ENCODE data around the gene SETBP1. TPM values are rescaled to one million over a fixed set of nuclear protein-coding genes. Genes with fewer than 3 reads are reported as not detected.

SETBP1 gene
- total RNA-seq, 1 donor = 22.8 TPM

GRCh38 chr18:44830581-44830980 lies 149.9 kb downstream of the SETBP1 start:
- Histone ChIP-seq H3K9me3 (ENCODE audit: low read depth, low read length) (no peaks in the 10 kb centered on the region), H3K4me1 (ENCODE audit: insufficient read depth, low read length) (peaks cover 7% of the 10 kb centered on the region), H2AFZ (ENCODE audit: low read length) (no peak overlapping the region), H3K27me3 (ENCODE audit: insufficient read depth, low read length) (no peaks in the 10 kb centered on the region), H3K4me2 (ENCODE audit: insufficient read depth, low read length) (no peak overlapping the region), H3K79me2 (ENCODE audit: insufficient read depth, low read length) (no peaks in the 10 kb centered on the region), H3K27ac (ENCODE audit: low read depth, low read length) (no peak overlapping the region), H4K20me1 (ENCODE audit: insufficient read depth, low read length) (no peaks in the 10 kb centered on the region), H3K36me3 (ENCODE audit: insufficient read depth, low read length) (no peaks in the 10 kb centered on the region), H3K4me3 (ENCODE audit: insufficient read depth, low read length) (no peak overlapping the region)
- no peak for TF ChIP-seq CTCF (IDR thresholded peaks at IDR 0.05; ENCODE audit: extremely low read depth, low read depth, low read length)
- no peak for DNase-seq (ENCODE audit: insufficient read length, low spot score, missing footprints)

GRCh38 chr18:44833786-44834185 lies 153.1 kb downstream of the SETBP1 start:
- no peak overlapping the region for H3K4me3 ChIP-seq (ENCODE audit: insufficient read depth, low read length)
- H3K79me2 ChIP-seq (ENCODE audit: insufficient read depth, low read length) = no peaks in the 10 kb centered on the region
- no peaks in the 10 kb centered on the region for H4K20me1 ChIP-seq (ENCODE audit: insufficient read depth, low read length)

GRCh38 chr18:44834867-44835469 lies 154.3 kb downstream of the SETBP1 start:
- no peak overlapping the region for H3K4me2 ChIP-seq (ENCODE audit: insufficient read depth, low read length)
- no peaks in the 10 kb centered on the region for H3K79me2 ChIP-seq (ENCODE audit: insufficient read depth, low read length)
- no peaks in the 10 kb centered on the region for H4K20me1 ChIP-seq (ENCODE audit: insufficient read depth, low read length)
- DNase-seq (ENCODE audit: insufficient read length, low spot score, missing footprints) = no peak
- no peak overlapping the region for H2AFZ ChIP-seq (ENCODE audit: low read length)
- H3K36me3 ChIP-seq (ENCODE audit: insufficient read depth, low read length) = no peaks in the 10 kb centered on the region
- TF ChIP-seq CTCF (IDR thresholded peaks at IDR 0.05; ENCODE audit: extremely low read depth, low read depth, low read length) = no peak
- H3K4me3 ChIP-seq (ENCODE audit: insufficient read depth, low read length) = no peak overlapping the region
- H3K9me3 ChIP-seq (ENCODE audit: low read depth, low read length) = no peaks in the 10 kb centered on the region
- H3K27me3 ChIP-seq (ENCODE audit: insufficient read depth, low read length) = no peaks in the 10 kb centered on the region
- no peak overlapping the region for H3K27ac ChIP-seq (ENCODE audit: low read depth, low read length)
- no peaks in the 10 kb centered on the region for H3K4me1 ChIP-seq (ENCODE audit: insufficient read depth, low read length)

More at GRCh38 chr18:44833786-44834185, 153.1 kb downstream of the SETBP1 start:
- Histone ChIP-seq H3K27me3 (ENCODE audit: insufficient read depth, low read length) (no peaks in the 10 kb centered on the region), H3K36me3 (ENCODE audit: insufficient read depth, low read length) (no peaks in the 10 kb centered on the region), H2AFZ (ENCODE audit: low read length) (no peak overlapping the region), H3K4me2 (ENCODE audit: insufficient read depth, low read length) (no peak overlapping the region), H3K4me1 (ENCODE audit: insufficient read depth, low read length) (no peaks in the 10 kb centered on the region), H3K9me3 (ENCODE audit: low read depth, low read length) (no peaks in the 10 kb centered on the region), H3K27ac (ENCODE audit: low read depth, low read length) (no peak overlapping the region)
- DNase-seq (ENCODE audit: insufficient read length, low spot score, missing footprints) = no peak
- TF ChIP-seq CTCF (IDR thresholded peaks at IDR 0.05; ENCODE audit: extremely low read depth, low read depth, low read length) = no peak

GRCh38 chr18:44835703-44836102 lies 155.0 kb downstream of the SETBP1 start:
- no peaks in the 10 kb centered on the region for H3K79me2 ChIP-seq (ENCODE audit: insufficient read depth, low read length)
- no peak overlapping the region for H3K27ac ChIP-seq (ENCODE audit: low read depth, low read length)
- no peak overlapping the region for H3K4me2 ChIP-seq (ENCODE audit: insufficient read depth, low read length)
- no peaks in the 10 kb centered on the region for H3K36me3 ChIP-seq (ENCODE audit: insufficient read depth, low read length)
- H3K4me3 ChIP-seq (ENCODE audit: insufficient read depth, low read length) = no peak overlapping the region
- no peaks in the 10 kb centered on the region for H3K4me1 ChIP-seq (ENCODE audit: insufficient read depth, low read length)
- H3K27me3 ChIP-seq (ENCODE audit: insufficient read depth, low read length) = no peaks in the 10 kb centered on the region
- no peak for TF ChIP-seq CTCF (IDR thresholded peaks at IDR 0.05; ENCODE audit: extremely low read depth, low read depth, low read length)
- DNase-seq (ENCODE audit: insufficient read length, low spot score, missing footprints) = no peak
- no peak overlapping the region for H2AFZ ChIP-seq (ENCODE audit: low read length)
- H3K9me3 ChIP-seq (ENCODE audit: low read depth, low read length) = no peaks in the 10 kb centered on the region
- no peaks in the 10 kb centered on the region for H4K20me1 ChIP-seq (ENCODE audit: insufficient read depth, low read length)

Measured in osteoblast (primary cell).